Keratinocyte (primary cell): ENCODE data around the gene TEKT5.

Experiments
- CTCF ChIP-seq, 3 experiments: IDR thresholded peaks in 1 of 3; conservative IDR thresholded peaks in 1 of 3; optimal IDR thresholded peaks in 1 of 3; 2 replicates in 2 of 3; 3 replicates in 1 of 3; pipeline versions ENCODE3 to v1.5.1; 2011; ENCODE audit warnings: low read length in 3 of 3, mild to moderate bottlenecking in 3 of 3, moderate library complexity in 2 of 3, control low read depth in 1 of 3, inconsistent platforms in 1 of 3; ENCODE audit not compliant: insufficient read depth in 2 of 3; ENCODE audit errors: extremely low read depth in 1 of 3
- EZH2 ChIP-seq: IDR thresholded peaks from one replicate; pipeline ENCODE4 v1.6.1; 2012; ENCODE audit warnings: inconsistent platforms, mild to moderate bottlenecking, low read length, moderate library complexity

- TF ChIP-seq CTCF (optimal IDR thresholded peaks at IDR 0.05 in 1 of 3, IDR thresholded peaks at IDR 0.05 in 1 of 3, conservative IDR thresholded peaks at IDR 0.05 in 1 of 3; ENCODE audit: extremely low read depth in 1 of 3, insufficient read depth in 2 of 3, low read length in 3 of 3) = no peak
- no peak for TF ChIP-seq EZH2
Measured at GRCh38 chr16:10666291-10666690, 28.4 kb downstream of the TEKT5 start.
